Testis (tissue), 3 donors: Measurements from ENCODE around the gene VILL. TPM values are rescaled to one million over a fixed set of nuclear protein-coding genes. Genes with fewer than 3 reads are reported as not detected.

Experiments used
- DNase-seq: peaks from one replicate; pipeline ENCODE4 v3.0.0-alpha.2; 2019
- H3K27ac ChIP-seq, 2 donors: fragments of 200-600 bp; sonication (generic); one replicate each; pipeline ENCODE4 v1.5.1; 2019
- H3K27me3 ChIP-seq: fragments of 200-600 bp; sonication (generic); one replicate; pipeline ENCODE4 v1.5.1; 2019
- H3K36me3 ChIP-seq: fragments of 200-600 bp; sonication (generic); one replicate; pipeline ENCODE4 v1.5.1; 2017; ENCODE audit warnings: low read depth; ENCODE audit errors: missing control alignments
- H3K4me1 ChIP-seq: fragments of 200-600 bp; sonication (generic); one replicate; pipeline ENCODE4 v1.5.1; 2019
- H3K4me3 ChIP-seq, 2 donors: fragments of 200-600 bp; sonication (generic); one replicate each; pipeline ENCODE4 v1.5.1; 2017 to 2019
- H3K9me3 ChIP-seq: fragments of 200-600 bp; sonication (generic); one replicate; pipeline ENCODE4 v1.5.1; 2017
- CTCF ChIP-seq, 3 experiments: fragments of 450-650 bp in 2 of 3; fragments of 200-600 bp in 1 of 3; sonication (generic) in 1 of 3; IDR thresholded peaks; one replicate each; pipeline ENCODE4 v1.5.1; 2016 to 2019; ENCODE audit warnings: antibody characterized with exemption in 3 of 3, mild to moderate bottlenecking in 2 of 3, moderate library complexity in 1 of 3
- POLR2A ChIP-seq: fragments of 450-650 bp; IDR thresholded peaks from one replicate; pipeline ENCODE4 v1.6.1; 2017; ENCODE audit warnings: antibody characterized with exemption, mild to moderate bottlenecking, moderate library complexity
- WGBS, 2 donors: methylation state at CpG; one replicate each; pipeline ENCODE4 v1.1.5; 2018; 5-methylcytosine and 5-hydroxymethylcytosine counted together
- intact Hi-C: fragments of 100-400 bp; cut with DNase I; formaldehyde crosslinking; loops from one replicate; pipeline ENCODE4 v1.15.1; 2023; ENCODE audit warnings: low total_unique reads
- polyA plus RNA-seq: library from polyadenylated mRNA; stranded (reverse); fragments of 350-450 nt; fragmentation: Illumina TruSeq; extraction: RNeasy Lipid Tissue Mini Kit (QIAGEN cat#74804); gene quantifications from one replicate; pipeline ENCODE4 v1.2.3, GENCODE V29; 2014; ENCODE audit warnings: low read depth, low replicate concordance; ENCODE audit not compliant: insufficient read depth
- total RNA-seq, 2 donors: library from RNA; depleted of rRNA; stranded (reverse); fragments of >200 nt; gene quantifications; one replicate each; pipeline ENCODE4 v1.2.3, GENCODE V29; 2016

Gene VILL
- total and polyA plus RNA-seq, 3 donors from 2014 or later, result 9.5 to 17.4 (median 16.3) TPM

- WGBS, 2 donors, result 89 to 97% methylated on average over 5 to 6 of the region's 6 CpGs
- DNase-seq, result no peak
- Histone ChIP-seq H3K27ac (no peak overlapping the region), H3K4me1 (peaks cover 46% of the 10 kb centered on the region), H3K27me3 (no peaks in the 10 kb centered on the region), H3K36me3 (no peaks in the 10 kb centered on the region), H3K4me3 (no peak overlapping the region), H3K9me3 (no peaks in the 10 kb centered on the region)
- no peak for TF ChIP-seq CTCF (IDR thresholded peaks at IDR 0.05)
- TF ChIP-seq POLR2A, result no peak
- intact Hi-C loops, result loop anchor here (10.0 kb wide), 1 partner anchor 146 kb away; no protein-coding TSS in a partner anchor
Observed at GRCh38 chr3:38000965-38001455, 10.4 kb downstream of the VILL start.

GRCh38 chr3:38001456-38002081 lies 11.0 kb downstream of the VILL start:
- Histone ChIP-seq H3K4me1 (peaks cover 48% of the 10 kb centered on the region), H3K36me3 (no peaks in the 10 kb centered on the region), H3K9me3 (no peaks in the 10 kb centered on the region), H3K4me3 (no peak overlapping the region), H3K27ac (no peak overlapping the region), H3K27me3 (no peaks in the 10 kb centered on the region)
- intact Hi-C loops, result loop anchor here (10.0 kb wide), 1 partner anchor 147 kb away; no protein-coding TSS in a partner anchor
- 85 to 86% methylated on average over 4 to 9 of the region's 9 CpGs for WGBS, 2 donors
- DNase-seq, result no peak
- TF ChIP-seq POLR2A (no peak), CTCF (IDR thresholded peaks at IDR 0.05) (no peak)

GRCh38 chr3:38002291-38002876 lies 11.8 kb downstream of the VILL start:
- Histone ChIP-seq H3K36me3 (no peaks in the 10 kb centered on the region), H3K4me1 (peaks cover 45% of the 10 kb centered on the region), H3K4me3 (no peak overlapping the region), H3K9me3 (no peaks in the 10 kb centered on the region), H3K27ac (peak overlapping the region; percentile 59 to 78), H3K27me3 (no peaks in the 10 kb centered on the region)
- intact Hi-C loops, result loop anchor here (10.0 kb wide), 1 partner anchor 148 kb away; no protein-coding TSS in a partner anchor
- DNase-seq, result no peak
- TF ChIP-seq CTCF (IDR thresholded peaks at IDR 0.05), result no peak
- TF ChIP-seq POLR2A, result no peak
- 78 to 91% methylated on average over 3 to 6 of the region's 6 CpGs for WGBS, 2 donors

GRCh38 chr3:38002940-38003339 lies 12.4 kb downstream of the VILL start:
- Histone ChIP-seq H3K4me1 (peaks cover 45% of the 10 kb centered on the region), H3K9me3 (no peaks in the 10 kb centered on the region), H3K36me3 (no peaks in the 10 kb centered on the region), H3K27ac (peak overlapping the region; percentile 59 to 78), H3K27me3 (no peaks in the 10 kb centered on the region), H3K4me3 (no peak overlapping the region)
- TF ChIP-seq POLR2A (no peak), CTCF (IDR thresholded peaks at IDR 0.05) (no peak)
- WGBS, 2 donors, result 81 to 97% methylated on average over 6 to 9 of the region's 9 CpGs
- intact Hi-C loops, result loop anchor here (10.0 kb wide), 1 partner anchor 148 kb away; no protein-coding TSS in a partner anchor
- DNase-seq, result no peak
